ENCODE data around the gene SH3RF2.

DNA sequence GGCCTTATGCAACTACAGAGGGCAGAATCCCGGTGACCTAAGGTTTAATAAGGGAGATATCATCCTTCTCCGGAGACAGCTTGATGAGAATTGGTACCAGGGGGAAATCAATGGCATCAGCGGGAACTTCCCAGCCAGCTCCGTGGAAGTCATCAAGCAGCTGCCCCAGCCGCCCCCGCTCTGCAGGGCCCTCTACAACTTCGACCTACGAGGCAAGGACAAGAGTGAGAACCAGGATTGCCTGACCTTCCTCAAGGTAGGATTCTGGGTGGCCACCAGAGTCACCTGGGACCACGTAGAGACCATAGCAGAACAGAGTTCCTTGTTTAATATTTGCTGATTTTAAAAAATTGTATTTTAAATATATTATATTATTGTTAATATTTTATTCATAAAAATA lies 63.7 kb downstream of the SH3RF2 start:
- TF ChIP-seq CTCF (IDR thresholded peaks at IDR 0.05; ENCODE audit: low read length): no peak
- TF ChIP-seq EZH2 (IDR thresholded peaks at IDR 0.05; ENCODE audit: borderline replicate concordance, low read length): no peak

All from OCI-LY1 (cell line).